ENCODE data around the gene R3HDML.

GRCh38 chr20:44342248-44342647, 5.4 kb downstream of the R3HDML start:
- no peak for TF ChIP-seq CTCF (IDR thresholded peaks at IDR 0.05)
- TF ChIP-seq EZH2 (IDR thresholded peaks at IDR 0.05; ENCODE audit: borderline replicate concordance, insufficient read depth, low read depth, low read length, poor library complexity, severe bottlenecking), result no peak

Measured in B cell (primary cell).